ENCODE measurements around the gene ACAN. TPM values are rescaled to one million over a fixed set of nuclear protein-coding genes. Genes with fewer than 3 reads are reported as not detected.

Gene ACAN
- total and polyA plus RNA-seq, 10 of the 15 experiments (the other 5 are each of a cell fraction or from before 2014, with no cell fraction given), result not detected

- TF ChIP-seq BHLHE40 (IDR thresholded peaks at IDR 0.05; ENCODE audit: borderline replicate concordance in 1 of 2, low read depth in 2 of 2, low read length in 1 of 2), result peak; percentile 48 to 65; a peak in 2 of 4 replicates
- TF ChIP-seq ZBTB33 (IDR thresholded peaks at IDR 0.05), result no peak
These were observed 115.5 kb downstream of the ACAN start (continued) for GRCh38 chr15:88918738-88919137.

- intact Hi-C loops (cut with micrococcal nuclease; ENCODE audit: unreplicated experiment), result no loop called here
- Histone ChIP-seq H4K20me1 (ENCODE audit: control insufficient read depth, insufficient read depth) (no peaks in the 10 kb centered on the region), H3K4me1 (ENCODE audit: control insufficient read depth, insufficient read depth, low read length) (peaks cover 8% of the 10 kb centered on the region), H2AFZ (ENCODE audit: control insufficient read depth, low read depth, low read length) (no peak overlapping the region), H3K4me2 (ENCODE audit: control insufficient read depth, insufficient read depth) (no peak overlapping the region), H3K4me3 (no peak overlapping the region), H3K9ac (ENCODE audit: control insufficient read depth, insufficient read depth, low read length) (no peak overlapping the region), H3K27me3 (replicated peaks in 1 of 2; ENCODE audit: control insufficient read depth in 2 of 2, insufficient read depth in 2 of 2, low read length in 1 of 2) (peaks cover 0 to 2% of the 10 kb centered on the region in 2 experiments; a peak in 2 of 4 replicates), H3K79me2 (ENCODE audit: control insufficient read depth, insufficient read depth, low read length) (no peaks in the 10 kb centered on the region), H3K36me3 (ENCODE audit: control insufficient read depth in 2 of 2, insufficient read depth in 2 of 2, low read length in 1 of 2) (no peaks in the 10 kb centered on the region), H3K9me3 (replicated peaks; ENCODE audit: control insufficient read depth, insufficient read depth, low read length) (no peaks in the 10 kb centered on the region), H3K27ac (ENCODE audit: control insufficient read depth, insufficient read depth) (no peak overlapping the region)
- ChIA-PET CTCF (interaction anchor here (0.7 to 4.1 kb wide), 5 partner anchors 16 to 261 kb away, joined by 3 to 27 read pairs (median 4); partner anchors contain the start of gene HAPLN3), RAD21 (ENCODE audit: unreplicated experiment) (interaction anchor here (0.7 to 1.6 kb wide), 3 partner anchors 9 to 62 kb away, joined by 3 to 6 read pairs (median 3); no protein-coding TSS in a partner anchor), POLR2A (interaction anchor here (0.6 to 1.0 kb wide), 3 partner anchors 17 to 929 kb away, joined by 3 to 9 read pairs (median 8); no protein-coding TSS in a partner anchor), SMC1A (ENCODE audit: uncharacterized antibody, unreplicated experiment) (interaction anchor here (1.0 kb wide), 2 partner anchors 16 to 62 kb away, joined by 3 to 4 read pairs; no protein-coding TSS in a partner anchor)
- TF ChIP-seq SREBF2 (IDR thresholded peaks at IDR 0.05; ENCODE audit: low read length) (no peak), CUX1 (IDR thresholded peaks at IDR 0.05; ENCODE audit: insufficient replicate concordance, low read depth, low read length) (no peak), USF2 (IDR thresholded peaks at IDR 0.05; ENCODE audit: borderline replicate concordance, low read depth, low read length) (no peak), NFYB (IDR thresholded peaks at IDR 0.05; ENCODE audit: insufficient read depth, low read depth, low read length) (0 out of 2 replicates have a peak, but pooled peaks have one; percentile 14)
- no peak for FAIRE-seq
- no TSS peak for BruUV-seq (replicated peaks)
- peak; percentile 35 for ATAC-seq
- DNase-seq (ENCODE audit: low read depth, low spot score), result no peak
- WGBS (ENCODE audit: insufficient coverage, insufficient replicate concordance, low lambda C conversion rate, missing lambda C conversion rate), result 22% methylated on average over 9 of the region's 9 CpGs
- in situ Hi-C loops (cut with MboI), result no loop called here
These were observed 117.1 kb downstream of the ACAN start for GRCh38 chr15:88920186-88920891.

Data from GM12878 (cell line).